GM12874 (cell line): ENCODE measurements around the gene KCNMB2.

Source experiments
- TF ChIP-seq, protein P1 (sequence below): IDR thresholded peaks from 2 replicates; pipeline ENCODE4 v1.5.1; 2011; ENCODE audit warnings: low read depth, mild to moderate bottlenecking, control low read depth, low read length, moderate library complexity; ENCODE audit not compliant: insufficient read depth

Gene KCNMB2

DNA sequence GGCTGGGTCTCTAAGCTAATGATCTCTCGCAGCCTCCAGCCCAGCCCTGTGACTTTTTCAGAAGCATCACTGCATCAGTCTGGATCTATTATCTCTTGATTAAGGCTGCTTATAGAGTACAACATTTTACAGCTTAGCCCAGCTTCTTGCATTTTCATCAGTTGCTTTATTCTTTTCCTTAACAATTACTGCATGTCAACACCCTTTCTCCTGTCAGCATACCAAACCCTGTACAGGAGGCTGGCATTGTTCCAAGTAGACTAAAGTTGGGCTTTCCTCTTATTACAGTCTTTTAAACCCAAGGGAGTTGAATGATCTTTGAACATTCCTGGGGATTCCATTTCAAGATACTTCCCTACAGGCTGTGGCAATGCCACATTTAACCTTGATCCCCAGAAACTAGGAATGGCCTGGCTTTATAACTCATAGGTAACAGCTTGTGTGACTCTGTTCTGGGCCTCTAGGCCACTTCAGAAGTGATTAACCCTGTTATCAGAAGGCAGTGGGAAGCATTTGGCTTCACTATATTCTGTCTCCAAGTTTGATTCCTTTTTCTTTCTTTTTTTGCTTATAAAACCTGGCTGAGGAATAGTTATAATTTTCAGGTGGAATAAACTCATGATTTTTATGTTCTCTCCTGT, 182.9 kb downstream of the KCNMB2 start:
- TF ChIP-seq, protein P1, sequence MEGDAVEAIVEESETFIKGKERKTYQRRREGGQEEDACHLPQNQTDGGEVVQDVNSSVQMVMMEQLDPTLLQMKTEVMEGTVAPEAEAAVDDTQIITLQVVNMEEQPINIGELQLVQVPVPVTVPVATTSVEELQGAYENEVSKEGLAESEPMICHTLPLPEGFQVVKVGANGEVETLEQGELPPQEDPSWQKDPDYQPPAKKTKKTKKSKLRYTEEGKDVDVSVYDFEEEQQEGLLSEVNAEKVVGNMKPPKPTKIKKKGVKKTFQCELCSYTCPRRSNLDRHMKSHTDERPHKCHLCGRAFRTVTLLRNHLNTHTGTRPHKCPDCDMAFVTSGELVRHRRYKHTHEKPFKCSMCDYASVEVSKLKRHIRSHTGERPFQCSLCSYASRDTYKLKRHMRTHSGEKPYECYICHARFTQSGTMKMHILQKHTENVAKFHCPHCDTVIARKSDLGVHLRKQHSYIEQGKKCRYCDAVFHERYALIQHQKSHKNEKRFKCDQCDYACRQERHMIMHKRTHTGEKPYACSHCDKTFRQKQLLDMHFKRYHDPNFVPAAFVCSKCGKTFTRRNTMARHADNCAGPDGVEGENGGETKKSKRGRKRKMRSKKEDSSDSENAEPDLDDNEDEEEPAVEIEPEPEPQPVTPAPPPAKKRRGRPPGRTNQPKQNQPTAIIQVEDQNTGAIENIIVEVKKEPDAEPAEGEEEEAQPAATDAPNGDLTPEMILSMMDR: no peak

DNA sequence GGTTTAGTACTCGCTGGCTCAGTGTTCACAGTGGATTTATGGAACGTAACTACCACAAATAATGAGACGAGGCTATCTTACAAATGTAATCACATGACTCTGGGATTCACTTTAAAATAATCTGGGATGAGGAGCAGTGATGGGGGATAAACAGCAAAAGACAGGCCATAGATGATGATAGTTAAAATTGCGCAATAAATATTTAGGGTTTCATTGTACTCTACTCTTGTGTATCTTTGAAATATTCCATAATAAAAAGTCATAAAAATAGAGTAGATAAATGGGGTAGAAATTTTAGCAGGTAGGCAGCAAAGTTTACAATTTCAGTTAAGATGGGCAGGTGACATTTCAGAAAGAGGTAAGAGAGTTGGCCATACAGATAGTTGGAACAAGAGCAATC, 196.6 kb downstream of the KCNMB2 start:
- TF ChIP-seq, protein P1: no peak

DNA sequence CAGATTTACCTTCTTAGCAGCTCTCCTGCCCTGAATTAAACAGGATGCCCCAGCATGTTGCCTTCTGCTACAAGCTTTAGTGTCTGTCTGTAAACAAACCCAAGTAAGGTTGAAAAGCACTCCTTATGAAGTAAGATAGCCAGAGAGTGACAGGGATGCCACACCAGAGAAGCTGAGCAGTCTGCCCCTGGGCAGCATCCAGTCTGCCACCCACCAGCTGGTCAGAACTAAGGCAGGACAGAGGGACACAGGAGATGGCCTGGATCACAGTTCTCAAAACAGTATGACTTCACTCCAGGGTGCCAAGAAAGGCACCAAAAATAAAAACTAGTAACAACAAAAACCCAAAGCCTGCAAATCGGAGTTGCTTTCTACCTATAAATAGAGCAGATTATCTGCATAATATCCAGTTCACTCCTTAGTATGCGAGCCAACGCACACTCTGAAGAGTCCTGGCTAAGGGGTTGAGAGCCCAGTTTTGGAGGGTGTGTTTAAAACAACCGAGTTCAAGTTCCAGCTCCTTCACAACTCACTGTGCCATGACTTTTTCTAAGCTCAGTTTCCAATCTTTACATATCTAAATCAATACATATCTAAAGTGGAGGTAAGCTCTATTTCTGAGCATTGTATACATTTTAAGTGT, 198.9 kb downstream of the KCNMB2 start:
- TF ChIP-seq, protein P1: no peak

DNA sequence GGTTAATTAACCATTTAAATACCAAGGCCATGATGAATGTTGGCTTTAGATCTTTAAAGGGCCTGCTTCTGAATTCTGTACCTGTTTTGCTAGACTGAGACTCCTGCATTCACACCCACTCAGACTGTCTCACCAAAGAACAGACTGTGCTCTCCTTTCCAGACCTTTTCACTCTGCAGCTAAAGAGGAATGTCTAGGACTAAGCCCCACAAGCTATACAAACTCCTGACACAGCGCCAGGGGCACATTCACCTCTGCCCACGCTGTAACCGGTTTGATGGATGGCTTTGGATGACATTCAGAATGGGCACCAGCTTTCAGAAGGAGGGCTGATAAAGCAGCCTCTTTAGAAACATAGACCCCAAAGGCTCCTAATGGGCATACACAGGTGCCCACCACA, 200.1 kb downstream of the KCNMB2 start:
- TF ChIP-seq, protein P1: no peak

DNA sequence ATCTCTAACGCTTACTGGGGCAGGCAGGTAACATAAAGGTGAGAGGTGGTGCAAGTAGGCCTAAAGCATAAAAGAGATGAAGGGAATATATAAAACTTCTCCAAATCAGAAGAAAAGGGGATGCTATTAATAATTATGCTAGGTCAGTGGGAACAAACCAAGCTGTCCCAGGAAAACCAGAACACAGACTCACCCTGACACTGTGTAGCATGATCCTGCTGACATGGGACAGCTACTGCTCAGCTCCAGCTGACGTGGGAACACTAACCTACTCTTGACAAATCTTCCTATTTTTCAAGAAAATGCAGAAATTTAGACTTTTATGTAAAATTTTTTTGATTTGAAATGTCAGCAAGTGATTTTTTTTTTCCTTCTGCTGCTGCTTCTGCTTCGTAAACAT, 203.5 kb downstream of the KCNMB2 start:
- TF ChIP-seq, protein P1: no peak

DNA sequence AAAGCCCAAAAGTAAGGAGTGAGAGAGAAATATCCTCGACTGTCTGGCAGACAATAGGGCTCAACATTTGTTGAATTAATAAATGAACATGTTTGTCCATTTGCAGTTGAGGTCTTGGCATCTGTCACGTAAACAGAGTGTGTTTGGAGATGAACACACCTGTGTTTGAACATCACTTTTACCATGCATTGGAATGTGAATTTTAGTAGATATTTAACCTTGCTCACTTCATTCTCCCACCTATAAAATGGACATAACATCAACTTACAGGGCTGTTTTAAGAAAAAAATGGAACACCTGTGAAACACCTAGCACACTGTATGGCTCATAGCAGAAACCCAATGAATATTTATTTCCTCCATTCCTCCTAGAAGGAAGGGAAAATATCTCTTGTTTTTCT, 204.8 kb downstream of the KCNMB2 start:
- TF ChIP-seq, protein P1: no peak

DNA sequence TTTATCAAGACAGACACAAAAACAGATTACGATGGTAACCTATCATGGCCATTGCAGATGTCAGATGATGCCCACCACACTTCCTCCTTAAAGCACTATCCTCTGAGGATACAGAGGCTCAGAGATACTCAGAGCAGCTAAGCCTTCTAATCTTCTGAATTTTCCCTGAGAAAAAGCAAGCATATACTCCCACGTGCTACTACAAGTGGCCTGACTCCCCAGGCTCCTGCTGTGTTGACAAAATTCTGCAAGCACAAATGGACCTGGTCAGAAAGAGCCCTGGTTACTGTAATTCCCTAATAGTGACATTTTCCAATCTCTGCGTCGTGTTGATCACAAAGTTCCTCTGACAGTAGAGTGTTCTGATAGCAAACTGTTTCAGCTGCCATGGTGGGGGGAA, 207.1 kb downstream of the KCNMB2 start:
- TF ChIP-seq, protein P1: no peak
